ENCODE measurements around the gene RGCC. TPM values are rescaled to one million over a fixed set of nuclear protein-coding genes. Genes with fewer than 3 reads are reported as not detected.

Gene RGCC
- total RNA-seq, 1 experiment from 2014 or later, result 69.3 TPM

DNA sequence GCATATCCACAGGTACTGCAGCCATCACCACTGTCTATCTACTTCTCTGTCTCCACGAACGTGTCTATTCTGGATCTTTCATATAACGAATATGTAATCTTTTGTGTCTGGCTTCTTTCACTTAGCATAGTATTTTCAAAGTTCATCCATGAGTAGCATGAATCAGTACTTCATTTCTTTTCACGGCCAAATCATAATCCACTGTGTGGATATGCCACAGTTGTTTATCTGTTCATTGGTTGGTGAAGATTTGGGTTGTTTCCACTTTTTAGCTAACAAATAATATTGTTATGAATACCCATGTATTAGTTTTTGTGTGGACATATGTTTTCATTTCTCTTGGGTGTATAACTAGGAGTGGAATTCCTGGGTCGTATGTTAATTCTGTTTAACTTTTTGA lies 14.4 kb downstream of the RGCC start:
- Histone ChIP-seq H3K9ac (ENCODE audit: low read length) (no peak overlapping the region), H3K4me2 (ENCODE audit: low read depth, low read length, poor library complexity, severe bottlenecking) (no peak overlapping the region), H3K27ac (ENCODE audit: low read length) (no peak overlapping the region), H3K4me1 (ENCODE audit: low read length) (peaks cover 13% of the 10 kb centered on the region), H4K20me1 (ENCODE audit: insufficient read depth, low read depth, low read length) (no peaks in the 10 kb centered on the region), H3K9me2 (replicated peaks; ENCODE audit: insufficient read depth, low read length) (no peaks in the 10 kb centered on the region), H3K36me3 (ENCODE audit: insufficient read depth, low read length) (peaks cover 36% of the 10 kb centered on the region), H3K4me3 (ENCODE audit: low read length) (no peak overlapping the region), H3K79me2 (ENCODE audit: low read length) (no peaks in the 10 kb centered on the region), H3K27me3 (ENCODE audit: low read length) (no peaks in the 10 kb centered on the region), H3K9me3 (ENCODE audit: low read length) (no peaks in the 10 kb centered on the region), H2AFZ (ENCODE audit: low read length) (no peak overlapping the region)
- DNase-seq, result no peak

DNA sequence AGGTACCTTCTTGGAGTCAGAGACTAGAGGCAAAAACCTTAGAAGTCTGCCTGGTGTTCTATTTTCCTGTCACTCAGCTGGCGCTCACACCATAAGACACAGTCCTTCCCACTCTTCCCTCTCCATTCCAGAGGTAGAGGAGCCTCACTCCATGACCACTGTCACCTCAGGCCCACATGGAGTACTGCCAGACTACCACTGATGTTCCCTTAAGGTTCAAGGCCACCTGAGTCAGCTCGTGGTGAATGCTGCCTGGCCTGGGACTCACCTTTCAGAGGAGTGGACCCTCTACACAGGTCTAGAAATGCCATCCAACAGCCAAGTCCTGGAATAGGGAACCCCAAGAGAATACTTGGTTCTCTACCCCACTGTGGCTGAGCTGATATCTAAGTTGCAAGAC lies 29.9 kb downstream of the RGCC start:
- Histone ChIP-seq H3K9ac (ENCODE audit: low read length) (no peak overlapping the region), H3K36me3 (ENCODE audit: insufficient read depth, low read length) (no peaks in the 10 kb centered on the region), H3K79me2 (ENCODE audit: low read length) (no peaks in the 10 kb centered on the region), H3K9me2 (replicated peaks; ENCODE audit: insufficient read depth, low read length) (no peaks in the 10 kb centered on the region), H3K27me3 (ENCODE audit: low read length) (no peaks in the 10 kb centered on the region), H3K4me1 (ENCODE audit: low read length) (peaks cover 3% of the 10 kb centered on the region), H3K27ac (ENCODE audit: low read length) (no peak overlapping the region), H2AFZ (ENCODE audit: low read length) (no peak overlapping the region), H4K20me1 (ENCODE audit: insufficient read depth, low read depth, low read length) (no peaks in the 10 kb centered on the region), H3K4me3 (ENCODE audit: low read length) (no peak overlapping the region), H3K4me2 (ENCODE audit: low read depth, low read length, poor library complexity, severe bottlenecking) (no peak overlapping the region), H3K9me3 (ENCODE audit: low read length) (peaks cover 4% of the 10 kb centered on the region; the same call in 1 of the 2 replicates)
- no peak for DNase-seq

DNA sequence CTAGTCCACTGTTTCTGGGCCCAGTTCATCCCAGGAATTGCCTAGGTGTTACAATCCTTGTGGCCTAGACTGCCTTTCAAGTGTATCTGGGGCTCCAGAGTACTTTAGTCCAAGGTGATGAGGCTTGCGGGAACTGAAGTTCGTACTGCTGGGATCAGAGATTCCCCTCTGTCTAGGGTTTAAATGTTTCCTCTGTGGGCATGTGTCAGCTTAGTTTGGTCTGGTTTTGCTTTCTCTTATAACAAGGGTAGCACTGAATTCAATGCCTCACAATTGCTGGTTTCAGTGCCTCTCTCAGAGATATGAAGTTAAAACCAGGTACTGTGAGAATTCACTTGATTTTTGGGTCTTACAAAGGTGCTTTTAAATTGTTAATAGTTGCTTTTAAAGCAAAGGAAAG lies 30.8 kb downstream of the RGCC start:
- Histone ChIP-seq H4K20me1 (ENCODE audit: insufficient read depth, low read depth, low read length) (no peaks in the 10 kb centered on the region), H3K4me2 (ENCODE audit: low read depth, low read length, poor library complexity, severe bottlenecking) (no peak overlapping the region), H2AFZ (ENCODE audit: low read length) (no peak overlapping the region), H3K27ac (ENCODE audit: low read length) (no peak overlapping the region), H3K79me2 (ENCODE audit: low read length) (no peaks in the 10 kb centered on the region), H3K4me3 (ENCODE audit: low read length) (no peak overlapping the region), H3K27me3 (ENCODE audit: low read length) (no peaks in the 10 kb centered on the region), H3K9me2 (replicated peaks; ENCODE audit: insufficient read depth, low read length) (no peaks in the 10 kb centered on the region), H3K9ac (ENCODE audit: low read length) (no peak overlapping the region), H3K4me1 (ENCODE audit: low read length) (peaks cover 12% of the 10 kb centered on the region), H3K9me3 (ENCODE audit: low read length) (peaks cover 4% of the 10 kb centered on the region; the same call in 1 of the 2 replicates), H3K36me3 (ENCODE audit: insufficient read depth, low read length) (no peaks in the 10 kb centered on the region)
- no peak for DNase-seq

DNA sequence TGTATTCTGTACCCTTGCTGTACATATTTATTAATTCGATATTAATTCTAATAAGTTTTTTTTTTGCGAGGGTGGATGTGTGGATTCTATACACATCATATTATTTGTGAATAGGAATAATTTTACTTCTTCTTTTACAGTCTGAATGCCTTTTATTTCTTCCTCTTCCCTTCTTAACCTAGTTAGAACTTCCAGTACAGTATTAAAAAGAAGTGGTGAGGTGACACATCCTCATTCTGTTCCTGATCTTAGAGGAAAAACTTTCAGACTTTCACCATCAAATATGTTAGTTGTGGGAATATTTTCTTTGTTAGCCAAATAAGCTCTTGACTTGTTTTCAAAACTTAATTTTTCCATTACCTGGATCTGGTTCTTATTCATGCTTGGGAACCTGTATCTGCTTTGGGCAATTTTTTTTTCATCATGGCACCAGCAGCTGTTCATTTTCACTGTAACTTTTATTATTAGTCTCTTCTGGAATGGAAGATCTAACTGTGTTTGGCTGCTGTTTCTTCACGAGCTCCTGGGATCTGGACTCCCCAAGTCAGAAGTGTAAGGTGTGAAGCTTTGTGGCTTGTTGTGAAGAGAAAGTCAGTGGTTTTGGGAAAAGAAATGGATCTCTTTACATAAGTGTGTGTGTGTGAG lies 33.1 kb downstream of the RGCC start:
- Histone ChIP-seq H4K20me1 (ENCODE audit: insufficient read depth, low read depth, low read length) (no peaks in the 10 kb centered on the region), H2AFZ (ENCODE audit: low read length) (no peak overlapping the region), H3K27me3 (ENCODE audit: low read length) (no peaks in the 10 kb centered on the region), H3K36me3 (ENCODE audit: insufficient read depth, low read length) (no peaks in the 10 kb centered on the region), H3K9me3 (ENCODE audit: low read length) (peaks cover 4% of the 10 kb centered on the region; the same call in 1 of the 2 replicates), H3K4me3 (ENCODE audit: low read length) (no peak overlapping the region), H3K79me2 (ENCODE audit: low read length) (no peaks in the 10 kb centered on the region), H3K27ac (ENCODE audit: low read length) (no peak overlapping the region), H3K9me2 (replicated peaks; ENCODE audit: insufficient read depth, low read length) (no peaks in the 10 kb centered on the region), H3K4me1 (ENCODE audit: low read length) (peaks cover 23% of the 10 kb centered on the region), H3K4me2 (ENCODE audit: low read depth, low read length, poor library complexity, severe bottlenecking) (no peak overlapping the region), H3K9ac (ENCODE audit: low read length) (no peak overlapping the region)
- DNase-seq, result no peak

DNA sequence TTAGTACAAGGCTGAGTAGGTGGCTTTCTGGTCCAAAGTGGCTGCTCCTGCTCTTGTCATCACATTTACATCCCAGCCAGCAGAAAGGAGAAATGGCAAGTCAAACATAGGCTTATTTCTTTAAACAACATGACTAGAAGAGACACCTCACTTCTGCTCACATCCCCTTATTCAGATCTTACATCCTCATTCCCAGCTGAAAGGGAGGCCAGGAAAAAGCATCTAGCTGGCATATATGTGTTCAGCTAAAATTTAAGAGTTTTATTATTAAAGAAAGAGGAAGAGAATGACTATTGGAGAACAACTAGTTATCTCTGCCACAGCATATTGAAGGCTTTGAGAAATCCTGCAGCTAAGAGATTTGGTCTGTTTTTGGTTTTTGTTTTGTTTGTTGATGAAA lies 34.1 kb downstream of the RGCC start:
- Histone ChIP-seq H3K36me3 (ENCODE audit: insufficient read depth, low read length) (no peaks in the 10 kb centered on the region), H3K79me2 (ENCODE audit: low read length) (no peaks in the 10 kb centered on the region), H3K9ac (ENCODE audit: low read length) (no peak overlapping the region), H3K4me1 (ENCODE audit: low read length) (peaks cover 25% of the 10 kb centered on the region), H3K4me3 (ENCODE audit: low read length) (no peak overlapping the region), H4K20me1 (ENCODE audit: insufficient read depth, low read depth, low read length) (no peaks in the 10 kb centered on the region), H3K4me2 (ENCODE audit: low read depth, low read length, poor library complexity, severe bottlenecking) (no peak overlapping the region), H3K27ac (ENCODE audit: low read length) (no peak overlapping the region), H2AFZ (ENCODE audit: low read length) (no peak overlapping the region), H3K27me3 (ENCODE audit: low read length) (no peaks in the 10 kb centered on the region), H3K9me3 (ENCODE audit: low read length) (no peaks in the 10 kb centered on the region; the same call in 1 of the 2 replicates), H3K9me2 (replicated peaks; ENCODE audit: insufficient read depth, low read length) (no peaks in the 10 kb centered on the region)
- DNase-seq, result no peak

DNA sequence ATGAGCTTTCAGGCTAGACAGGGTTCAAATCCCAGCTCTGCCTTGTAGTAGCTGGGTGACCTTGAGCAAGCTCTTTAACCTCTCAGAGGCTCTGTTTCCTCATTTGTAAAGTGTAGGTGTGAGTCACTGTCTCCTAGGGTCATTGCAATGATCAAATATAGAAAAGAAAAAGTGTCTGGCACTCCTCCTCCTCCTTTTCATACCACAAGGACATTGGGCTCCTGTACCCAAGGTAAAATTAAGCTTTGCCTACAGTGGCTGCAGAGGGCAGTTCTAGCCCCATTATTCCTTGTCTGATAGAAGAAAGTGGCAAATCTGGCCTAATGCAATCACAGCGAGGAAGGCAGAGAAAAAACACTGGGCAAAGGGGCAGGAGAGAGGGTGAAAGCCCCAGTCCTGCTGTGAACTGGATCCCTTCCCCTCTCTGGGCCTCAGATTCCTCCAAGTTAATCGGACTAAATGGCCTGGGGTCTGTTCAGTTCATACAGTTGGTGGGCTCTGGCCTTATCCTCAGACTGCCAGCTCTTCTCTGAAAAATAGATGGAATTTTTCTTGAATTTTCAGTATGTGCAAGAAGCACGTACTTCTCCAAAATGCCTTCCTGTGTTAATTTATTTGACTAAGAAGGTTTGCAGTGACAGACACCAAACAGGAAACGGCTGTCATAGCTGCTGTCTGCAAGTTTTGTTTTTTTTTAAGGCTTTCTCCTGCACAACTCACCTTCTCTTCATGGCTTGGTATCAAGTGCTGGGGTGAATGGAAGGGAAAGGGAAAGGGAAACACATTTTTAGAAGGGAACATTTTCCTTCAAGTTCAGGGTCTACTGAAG lies 35.3 kb downstream of the RGCC start:
- Histone ChIP-seq H3K9ac (ENCODE audit: low read length) (peak overlapping the region; percentile 57), H3K4me3 (ENCODE audit: low read length) (peak overlapping the region; percentile 21; the same call in 1 of the 2 replicates), H2AFZ (ENCODE audit: low read length) (peak overlapping the region; percentile 82), H3K27me3 (ENCODE audit: low read length) (no peaks in the 10 kb centered on the region), H3K4me1 (ENCODE audit: low read length) (peaks cover 25% of the 10 kb centered on the region), H3K9me2 (replicated peaks; ENCODE audit: insufficient read depth, low read length) (no peaks in the 10 kb centered on the region), H3K4me2 (ENCODE audit: low read depth, low read length, poor library complexity, severe bottlenecking) (peak overlapping the region; percentile 37), H3K36me3 (ENCODE audit: insufficient read depth, low read length) (no peaks in the 10 kb centered on the region), H3K9me3 (ENCODE audit: low read length) (no peaks in the 10 kb centered on the region), H3K27ac (ENCODE audit: low read length) (peak overlapping the region; percentile 66), H3K79me2 (ENCODE audit: low read length) (no peaks in the 10 kb centered on the region), H4K20me1 (ENCODE audit: insufficient read depth, low read depth, low read length) (no peaks in the 10 kb centered on the region)
- DNase-seq, result peak; percentile 51

DNA sequence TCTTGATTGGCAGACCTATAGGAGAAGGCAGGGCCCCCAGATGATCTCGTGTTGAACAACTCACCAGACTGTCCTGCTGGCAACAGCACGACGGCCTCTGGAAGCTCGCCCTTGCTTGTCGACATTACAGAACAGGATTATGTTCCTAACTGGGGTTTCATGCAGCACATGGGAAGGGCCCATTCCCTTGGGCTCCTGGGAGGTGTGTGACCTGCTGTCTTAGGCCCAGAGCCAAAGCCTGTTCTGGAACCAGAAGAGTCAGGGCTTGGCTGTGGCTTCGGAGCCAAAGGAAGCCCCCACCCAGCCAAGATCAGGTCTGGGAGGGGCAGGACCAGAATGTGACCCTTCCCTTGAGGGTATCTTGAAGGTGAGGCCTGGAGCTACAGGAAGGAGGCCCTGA lies 36.9 kb downstream of the RGCC start:
- no peaks in the 10 kb centered on the region for H3K9me2 ChIP-seq (replicated peaks; ENCODE audit: insufficient read depth, low read length)
- no peaks in the 10 kb centered on the region for H4K20me1 ChIP-seq (ENCODE audit: insufficient read depth, low read depth, low read length)
- no peak for DNase-seq
- H3K4me2 ChIP-seq (ENCODE audit: low read depth, low read length, poor library complexity, severe bottlenecking), result no peak overlapping the region
- no peak overlapping the region for H2AFZ ChIP-seq (ENCODE audit: low read length)
- H3K9ac ChIP-seq (ENCODE audit: low read length), result no peak overlapping the region
- H3K27me3 ChIP-seq (ENCODE audit: low read length), result no peaks in the 10 kb centered on the region
- H3K27ac ChIP-seq (ENCODE audit: low read length), result no peak overlapping the region
- no peaks in the 10 kb centered on the region for H3K9me3 ChIP-seq (ENCODE audit: low read length)
- H3K79me2 ChIP-seq (ENCODE audit: low read length), result no peaks in the 10 kb centered on the region
- H3K4me3 ChIP-seq (ENCODE audit: low read length), result no peak overlapping the region
- H3K4me1 ChIP-seq (ENCODE audit: low read length), result peaks cover 25% of the 10 kb centered on the region
- no peaks in the 10 kb centered on the region for H3K36me3 ChIP-seq (ENCODE audit: insufficient read depth, low read length)

DNA sequence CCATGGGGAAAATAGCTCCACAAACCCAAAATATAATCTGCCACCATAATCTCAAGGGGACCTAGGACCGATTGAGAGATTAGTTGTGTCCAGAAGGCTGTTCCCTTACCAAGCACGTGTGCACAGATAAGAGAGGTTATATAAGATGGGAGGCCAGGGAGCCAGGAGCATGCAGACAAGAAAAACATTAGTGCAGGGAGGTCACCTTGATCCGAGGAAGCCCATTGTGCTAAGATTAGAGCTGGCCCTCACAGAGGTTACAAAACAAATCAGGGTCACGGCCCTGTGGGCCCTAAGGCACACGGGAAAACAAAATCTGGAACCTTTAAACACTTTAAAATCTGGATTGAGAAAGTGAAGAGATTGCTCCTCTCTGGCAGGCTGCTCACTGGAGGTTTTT lies 37.7 kb downstream of the RGCC start:
- no peak for DNase-seq
- Histone ChIP-seq H3K27ac (ENCODE audit: low read length) (no peak overlapping the region), H3K27me3 (ENCODE audit: low read length) (no peaks in the 10 kb centered on the region), H3K36me3 (ENCODE audit: insufficient read depth, low read length) (no peaks in the 10 kb centered on the region), H3K9me2 (replicated peaks; ENCODE audit: insufficient read depth, low read length) (no peaks in the 10 kb centered on the region), H3K4me2 (ENCODE audit: low read depth, low read length, poor library complexity, severe bottlenecking) (no peak overlapping the region), H4K20me1 (ENCODE audit: insufficient read depth, low read depth, low read length) (no peaks in the 10 kb centered on the region), H2AFZ (ENCODE audit: low read length) (no peak overlapping the region), H3K4me3 (ENCODE audit: low read length) (no peak overlapping the region), H3K79me2 (ENCODE audit: low read length) (no peaks in the 10 kb centered on the region), H3K9ac (ENCODE audit: low read length) (no peak overlapping the region), H3K9me3 (ENCODE audit: low read length) (no peaks in the 10 kb centered on the region), H3K4me1 (ENCODE audit: low read length) (peaks cover 26% of the 10 kb centered on the region)

Measured in Karpas-422 (cell line).